ENCODE data around the gene LKAAEAR1. TPM values are rescaled to one million over a fixed set of nuclear protein-coding genes. Genes with fewer than 3 reads are reported as not detected.

LKAAEAR1 gene
- total and polyA plus RNA-seq, 2 experiments from 2014 or later, result 1.8 TPM; not detected in 1

DNA sequence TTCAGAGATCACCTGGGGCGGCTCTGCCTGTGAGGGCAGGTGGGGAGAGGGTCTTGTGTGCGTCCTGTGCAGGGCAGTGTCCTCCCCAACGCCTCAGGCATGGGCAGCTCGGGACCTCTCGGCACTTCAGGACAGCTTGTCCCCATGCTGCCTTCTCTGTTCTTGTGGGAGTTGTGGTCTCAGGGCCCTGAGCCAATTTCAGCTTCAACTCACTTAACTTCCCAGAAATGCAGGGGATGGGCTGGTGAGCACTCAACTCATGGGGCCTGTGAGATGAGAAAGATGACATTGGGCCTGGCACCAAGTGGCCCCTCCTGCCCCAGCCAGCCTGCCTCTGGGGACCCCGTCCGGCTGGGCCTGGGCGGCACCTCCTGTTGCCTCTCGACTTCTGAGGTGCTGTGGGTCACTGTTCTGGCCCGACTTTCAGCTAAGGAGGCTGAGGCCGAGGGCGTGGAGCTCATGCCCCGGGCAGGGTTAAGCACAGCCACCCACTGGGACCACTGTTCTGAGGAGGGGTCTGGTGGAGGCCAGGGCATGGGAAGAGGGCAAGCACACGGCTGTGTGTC lies 11.6 kb downstream of the LKAAEAR1 start (continued):
- TF ChIP-seq, protein P1, sequence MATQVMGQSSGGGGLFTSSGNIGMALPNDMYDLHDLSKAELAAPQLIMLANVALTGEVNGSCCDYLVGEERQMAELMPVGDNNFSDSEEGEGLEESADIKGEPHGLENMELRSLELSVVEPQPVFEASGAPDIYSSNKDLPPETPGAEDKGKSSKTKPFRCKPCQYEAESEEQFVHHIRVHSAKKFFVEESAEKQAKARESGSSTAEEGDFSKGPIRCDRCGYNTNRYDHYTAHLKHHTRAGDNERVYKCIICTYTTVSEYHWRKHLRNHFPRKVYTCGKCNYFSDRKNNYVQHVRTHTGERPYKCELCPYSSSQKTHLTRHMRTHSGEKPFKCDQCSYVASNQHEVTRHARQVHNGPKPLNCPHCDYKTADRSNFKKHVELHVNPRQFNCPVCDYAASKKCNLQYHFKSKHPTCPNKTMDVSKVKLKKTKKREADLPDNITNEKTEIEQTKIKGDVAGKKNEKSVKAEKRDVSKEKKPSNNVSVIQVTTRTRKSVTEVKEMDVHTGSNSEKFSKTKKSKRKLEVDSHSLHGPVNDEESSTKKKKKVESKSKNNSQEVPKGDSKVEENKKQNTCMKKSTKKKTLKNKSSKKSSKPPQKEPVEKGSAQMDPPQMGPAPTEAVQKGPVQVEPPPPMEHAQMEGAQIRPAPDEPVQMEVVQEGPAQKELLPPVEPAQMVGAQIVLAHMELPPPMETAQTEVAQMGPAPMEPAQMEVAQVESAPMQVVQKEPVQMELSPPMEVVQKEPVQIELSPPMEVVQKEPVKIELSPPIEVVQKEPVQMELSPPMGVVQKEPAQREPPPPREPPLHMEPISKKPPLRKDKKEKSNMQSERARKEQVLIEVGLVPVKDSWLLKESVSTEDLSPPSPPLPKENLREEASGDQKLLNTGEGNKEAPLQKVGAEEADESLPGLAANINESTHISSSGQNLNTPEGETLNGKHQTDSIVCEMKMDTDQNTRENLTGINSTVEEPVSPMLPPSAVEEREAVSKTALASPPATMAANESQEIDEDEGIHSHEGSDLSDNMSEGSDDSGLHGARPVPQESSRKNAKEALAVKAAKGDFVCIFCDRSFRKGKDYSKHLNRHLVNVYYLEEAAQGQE (IDR thresholded peaks at IDR 0.05; ENCODE audit: unreplicated experiment), result no peak
- no peak for TF ChIP-seq CREB1 (CRISPR knock-in tag; IDR thresholded peaks at IDR 0.05; ENCODE audit: low read depth)

DNA sequence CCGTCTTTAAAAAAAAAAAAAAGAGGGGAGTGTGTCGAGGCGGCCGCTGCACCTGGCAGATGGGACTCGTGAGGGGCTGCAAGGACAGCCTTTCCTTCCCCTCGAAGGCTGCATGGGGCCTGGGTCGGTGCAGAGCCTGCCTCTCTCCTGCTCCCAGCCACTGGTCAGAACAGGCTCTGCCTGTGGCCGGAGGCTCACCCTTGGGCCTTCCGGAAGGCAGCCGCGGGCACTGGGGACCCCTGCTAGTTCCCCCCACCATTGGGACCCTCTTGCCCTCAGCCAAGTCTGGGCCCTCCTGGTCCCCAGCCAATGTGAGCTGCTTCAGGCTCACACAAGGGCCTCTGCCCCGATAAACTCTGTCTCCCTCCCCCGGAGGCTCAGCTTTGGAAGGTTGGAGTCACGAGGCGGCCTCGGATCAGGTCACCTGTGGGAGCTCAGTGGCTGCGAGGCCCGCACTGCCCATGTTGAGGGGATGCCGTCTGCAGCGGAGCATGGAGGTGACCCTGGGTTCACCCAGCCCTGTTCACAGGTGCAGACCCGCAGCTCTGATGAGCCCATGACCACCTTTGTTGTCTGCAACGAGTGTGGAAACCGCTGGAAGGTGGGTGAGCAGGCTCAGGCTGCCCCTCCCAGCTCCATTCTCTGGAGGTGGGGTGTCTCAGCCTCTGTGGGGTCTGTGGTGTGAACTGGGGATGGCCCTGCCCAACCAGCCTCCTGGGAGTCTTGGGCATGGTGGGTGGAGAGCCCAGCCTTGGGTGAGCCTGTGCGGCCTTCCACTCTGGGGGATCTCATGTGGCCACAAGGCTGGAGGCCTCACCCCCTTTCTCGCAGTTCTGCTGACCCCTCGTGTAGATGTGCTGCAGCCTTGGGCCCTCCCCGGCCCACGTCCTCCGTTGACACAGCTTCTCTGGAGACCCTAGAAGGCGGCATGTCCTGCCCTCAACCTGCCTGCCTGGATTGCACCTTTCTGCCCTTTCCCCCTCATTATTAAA lies 12.6 kb downstream of the LKAAEAR1 start:
- Histone ChIP-seq H3K36me3 (ENCODE audit: insufficient read depth) (no peaks in the 10 kb centered on the region), H3K9me2 (ENCODE audit: insufficient read depth) (no peaks in the 10 kb centered on the region), H3K27me3 (ENCODE audit: insufficient read depth) (no peaks in the 10 kb centered on the region), H3K27ac (ENCODE audit: low read depth) (no peak overlapping the region), H3K4me1 (ENCODE audit: insufficient read depth) (no peaks in the 10 kb centered on the region), H3K79me2 (replicated peaks; ENCODE audit: insufficient read depth) (no peaks in the 10 kb centered on the region), H2AFZ (no peak overlapping the region), H4K20me1 (replicated peaks; ENCODE audit: insufficient read depth) (no peaks in the 10 kb centered on the region), H3K4me3 (no peak overlapping the region), H3K4me2 (no peak overlapping the region), H3F3A (replicated peaks; ENCODE audit: low read depth) (no peaks in the 10 kb centered on the region)
- DNase-seq (ENCODE audit: low spot score) (no peak), ATAC-seq (no peak)
- Mint-ChIP-seq H3K4me3 (no peak overlapping the region), H3K27ac (no peak overlapping the region), H3K36me3 (ENCODE audit: low read depth) (peaks cover 2% of the 10 kb centered on the region; the same call in 1 of the 3 replicates), H3K27me3 (ENCODE audit: insufficient read depth, low read depth, poor library complexity) (peaks cover 7% of the 10 kb centered on the region), H3K4me1 (peaks cover 6% of the 10 kb centered on the region), H3K9me3 (no peaks in the 10 kb centered on the region)
- no peak for TF ChIP-seq EZH2phosphoT487 (IDR thresholded peaks at IDR 0.05; ENCODE audit: unreplicated experiment)
- no peak for TF ChIP-seq STAT1 (IDR thresholded peaks at IDR 0.05; ENCODE audit: unreplicated experiment)
- TF ChIP-seq NANOG (IDR thresholded peaks at IDR 0.05; ENCODE audit: borderline replicate concordance), result no peak
- TF ChIP-seq, protein P1 (IDR thresholded peaks at IDR 0.05; ENCODE audit: unreplicated experiment), result no peak
- no peak for TF ChIP-seq CREB1 (CRISPR knock-in tag; IDR thresholded peaks at IDR 0.05; ENCODE audit: low read depth)
- TF ChIP-seq ZNF462 (CRISPR knock-in tag; IDR thresholded peaks at IDR 0.05), result no peak
- no peak for TF ChIP-seq JUNB (IDR thresholded peaks at IDR 0.05; ENCODE audit: unreplicated experiment)
